K562 (cell line): ENCODE results near the gene ATP12A. TPM values are rescaled to one million over a fixed set of nuclear protein-coding genes. Genes with fewer than 3 reads are reported as not detected.

Experiments used
- CBFA2T2 ChIP-seq: fragments of 450-650 bp; conservative IDR thresholded peaks from 2 replicates; pipeline ENCODE4 v1.6.1; 2017; ENCODE audit warnings: mild to moderate bottlenecking
- DEAF1 ChIP-seq: fragments of 450-650 bp; formaldehyde crosslinking; IDR thresholded peaks from 2 replicates; pipeline ENCODE4 v1.4.0; 2020; ENCODE audit warnings: mild to moderate bottlenecking, moderate library complexity
- MIER1 ChIP-seq: fragments of 450-650 bp; IDR thresholded peaks from 2 replicates; pipeline ENCODE4 v1.6.1; 2016; ENCODE audit warnings: antibody characterized with exemption, mild to moderate bottlenecking, low read depth
- PHF8 ChIP-seq: fragments of 200-600 bp; sonication (generic); IDR thresholded peaks from 2 replicates; pipeline ENCODE4 v1.6.1; 2012; ENCODE audit warnings: mixed run types, mild to moderate bottlenecking, inconsistent platforms, low read length, moderate library complexity, borderline replicate concordance
- RAD21 ChIP-seq, 2 experiments: fragments of 250-450 bp in 1 of 2; fragments of 450-650 bp in 1 of 2; sonication (Bioruptor Pico) in 1 of 2; formaldehyde crosslinking in 1 of 2; IDR thresholded peaks in 1 of 2; conservative IDR thresholded peaks in 1 of 2; 2 replicates each; pipeline versions ENCODE4 v1.4.0 to v1.8.0; 2020 to 2022; ENCODE audit warnings: mild to moderate bottlenecking in 2 of 2, moderate library complexity in 1 of 2
- RAD51 ChIP-seq: fragments of 450-650 bp; IDR thresholded peaks from 2 replicates; pipeline ENCODE4 v1.7.1; 2016; ENCODE audit warnings: low read depth, mild to moderate bottlenecking, borderline replicate concordance
- REST ChIP-seq, 2 experiments: fragments of 450-650 bp; formaldehyde crosslinking in 1 of 2; IDR thresholded peaks; 2 replicates each; pipeline versions ENCODE4 v1.4.0 to v1.6.1; 2014 to 2020; ENCODE audit warnings: mild to moderate bottlenecking in 2 of 2, borderline replicate concordance in 1 of 2, low read depth in 1 of 2
- SRSF1 ChIP-seq: fragments of 200-400 bp; formaldehyde crosslinking; IDR thresholded peaks from 2 replicates; pipeline ENCODE4 v1.6.1; 2017; ENCODE audit warnings: mild to moderate bottlenecking, low read depth, low read length, moderate library complexity
- STAT6 ChIP-seq: sonication (generic); formaldehyde crosslinking; IDR thresholded peaks from 2 replicates; pipeline ENCODE4 v1.8.1; 2023; ENCODE audit warnings: mild to moderate bottlenecking, missing genetic modification reagents
- TFE3 ChIP-seq: fragments of 450-650 bp; formaldehyde crosslinking; IDR thresholded peaks from 2 replicates; pipeline ENCODE4 v1.4.0; 2020; ENCODE audit warnings: mild to moderate bottlenecking, mixed read lengths
- USF1 ChIP-seq: sonication (generic); formaldehyde crosslinking; IDR thresholded peaks from 2 replicates; pipeline ENCODE4 v1.9.0; 2022; ENCODE audit warnings: mild to moderate bottlenecking, missing genetic modification reagents
- polyA plus RNA-seq, 8 experiments: library from polyadenylated mRNA; depleted of rRNA in 4 of 8; stranded (reverse) in 5 of 8; unstranded in 3 of 8; fragments of >200 nt; fragmentation: Nextera tagmentation in 2 of 8; fragmentation: Illumina TruSeq in 1 of 8; extraction: Ambion mirVana in 2 of 8; extraction: Trizol in 1 of 8; gene quantifications; 2 replicates each; pipeline versions ENCODE4 v1.2.1 to v1.2.3, GENCODE V29; 2011 to 2014; ENCODE audit warnings: inconsistent platforms in 1 of 8, missing spikeins in 1 of 8
- total RNA-seq, 7 experiments: library from RNA; depleted of rRNA in 6 of 7; stranded (reverse); fragments of >200 nt in 6 of 7; fragmentation: Illumina TruSeq in 2 of 7; extraction: Trizol in 2 of 7; gene quantifications; 2 replicates each; pipeline versions ENCODE4 v1.2.1 to v1.2.3, GENCODE V29; 2011 to 2021; ENCODE audit warnings: low replicate concordance in 1 of 7

ATP12A gene
- total and polyA plus RNA-seq, 9 of the 15 experiments (the other 6 are each of a cell fraction or from before 2014, with no cell fraction given), result not detected

GRCh38 chr13:24693862-24694471, 13.8 kb downstream of the ATP12A start (continued):
- peak; percentile 98 for TF ChIP-seq TFE3 (CRISPR knock-in tag)
- TF ChIP-seq REST (IDR thresholded peaks at IDR 0.05; ENCODE audit: borderline replicate concordance), result peak; percentile 71
- TF ChIP-seq REST (CRISPR knock-in tag; IDR thresholded peaks at IDR 0.05; ENCODE audit: low read depth), result no peak
- no peak for TF ChIP-seq SRSF1
- TF ChIP-seq PHF8, result no peak
- peak; percentile 73 for TF ChIP-seq CBFA2T2
- TF ChIP-seq USF1 (CRISPR knock-in tag), result peak; percentile 72
- TF ChIP-seq STAT6 (CRISPR knock-in tag), result no peak
- peak; percentile 56 to 67 for TF ChIP-seq RAD21 (CRISPR knock-in tag; conservative IDR thresholded peaks at IDR 0.05 in 1 of 2, IDR thresholded peaks at IDR 0.05 in 1 of 2)
- TF ChIP-seq RAD51, result peak; percentile 95
- TF ChIP-seq MIER1, result no peak
- peak; percentile 48 for TF ChIP-seq DEAF1 (CRISPR knock-in tag)
